GM18517 (cell line): ENCODE results near the gene SLC29A1.

Experiments used
- ATAC-seq: cut with Tn5 transposase; IDR thresholded peaks from one replicate; pipeline ENCODE4 v1.9.1; 2021; ENCODE audit warnings: mild to moderate bottlenecking, moderate library complexity; ENCODE audit not compliant: unreplicated experiment

SLC29A1 gene

DNA sequence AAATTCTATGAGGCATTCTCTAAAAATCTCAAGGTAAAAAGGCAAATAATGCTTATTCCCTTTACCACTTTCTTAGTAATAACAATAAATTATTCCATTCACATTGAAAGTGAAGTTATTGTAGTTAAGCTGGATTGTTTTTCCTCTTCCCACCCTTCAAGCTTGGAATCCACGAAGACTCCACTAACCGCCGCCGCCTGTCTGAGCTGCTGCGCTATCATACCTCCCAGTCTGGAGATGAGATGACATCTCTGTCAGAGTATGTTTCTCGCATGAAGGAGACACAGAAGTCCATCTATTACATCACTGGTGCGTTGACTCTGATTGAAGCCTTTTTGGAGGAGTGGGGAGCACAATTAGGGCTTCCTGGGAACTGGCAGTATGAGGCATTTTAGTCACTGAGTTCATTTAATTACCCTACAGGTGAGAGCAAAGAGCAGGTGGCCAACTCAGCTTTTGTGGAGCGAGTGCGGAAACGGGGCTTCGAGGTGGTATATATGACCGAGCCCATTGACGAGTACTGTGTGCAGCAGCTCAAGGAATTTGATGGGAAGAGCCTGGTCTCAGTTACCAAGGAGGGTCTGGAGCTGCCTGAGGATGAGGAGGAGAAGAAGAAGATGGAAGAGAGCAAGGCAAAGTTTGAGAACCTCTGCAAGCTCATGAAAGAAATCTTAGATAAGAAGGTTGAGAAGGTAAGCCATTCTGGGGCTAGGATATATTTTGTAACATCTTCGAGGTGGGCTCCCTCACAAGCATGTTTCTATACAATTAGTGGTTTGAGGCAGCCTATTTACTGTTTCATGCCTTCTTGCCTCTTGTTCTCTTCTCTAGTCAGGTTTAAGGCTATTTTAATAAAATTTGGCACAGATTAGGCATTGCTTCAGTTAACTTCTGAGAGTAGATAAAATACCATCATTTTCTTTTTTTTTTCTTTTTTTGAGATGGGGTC is 28.5 kb downstream of the SLC29A1 start:
- ATAC-seq = no peak

DNA sequence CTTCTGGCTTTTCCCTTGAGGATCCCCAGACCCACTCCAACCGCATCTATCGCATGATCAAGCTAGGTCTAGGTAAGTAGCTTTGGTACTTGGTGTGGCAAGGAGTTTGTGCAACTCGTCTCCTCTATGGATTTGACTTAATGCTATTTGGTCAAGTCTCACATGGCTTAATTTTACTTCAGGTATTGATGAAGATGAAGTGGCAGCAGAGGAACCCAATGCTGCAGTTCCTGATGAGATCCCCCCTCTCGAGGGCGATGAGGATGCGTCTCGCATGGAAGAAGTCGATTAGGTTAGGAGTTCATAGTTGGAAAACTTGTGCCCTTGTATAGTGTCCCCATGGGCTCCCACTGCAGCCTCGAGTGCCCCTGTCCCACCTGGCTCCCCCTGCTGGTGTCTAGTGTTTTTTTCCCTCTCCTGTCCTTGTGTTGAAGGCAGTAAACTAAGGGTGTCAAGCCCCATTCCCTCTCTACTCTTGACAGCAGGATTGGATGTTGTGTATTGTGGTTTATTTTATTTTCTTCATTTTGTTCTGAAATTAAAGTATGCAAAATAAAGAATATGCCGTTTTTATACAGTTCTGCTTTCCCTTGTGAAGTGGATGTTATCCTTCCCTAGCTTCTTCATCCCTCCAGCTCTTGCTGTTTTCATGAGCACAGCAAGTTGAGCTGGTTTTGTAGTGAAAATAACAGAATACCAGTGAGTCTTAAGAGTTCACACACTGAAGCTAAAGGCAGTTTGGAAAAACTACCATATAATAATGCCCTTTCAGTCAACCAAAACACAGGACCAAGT is 30.1 kb downstream of the SLC29A1 start:
- ATAC-seq = no peak

DNA sequence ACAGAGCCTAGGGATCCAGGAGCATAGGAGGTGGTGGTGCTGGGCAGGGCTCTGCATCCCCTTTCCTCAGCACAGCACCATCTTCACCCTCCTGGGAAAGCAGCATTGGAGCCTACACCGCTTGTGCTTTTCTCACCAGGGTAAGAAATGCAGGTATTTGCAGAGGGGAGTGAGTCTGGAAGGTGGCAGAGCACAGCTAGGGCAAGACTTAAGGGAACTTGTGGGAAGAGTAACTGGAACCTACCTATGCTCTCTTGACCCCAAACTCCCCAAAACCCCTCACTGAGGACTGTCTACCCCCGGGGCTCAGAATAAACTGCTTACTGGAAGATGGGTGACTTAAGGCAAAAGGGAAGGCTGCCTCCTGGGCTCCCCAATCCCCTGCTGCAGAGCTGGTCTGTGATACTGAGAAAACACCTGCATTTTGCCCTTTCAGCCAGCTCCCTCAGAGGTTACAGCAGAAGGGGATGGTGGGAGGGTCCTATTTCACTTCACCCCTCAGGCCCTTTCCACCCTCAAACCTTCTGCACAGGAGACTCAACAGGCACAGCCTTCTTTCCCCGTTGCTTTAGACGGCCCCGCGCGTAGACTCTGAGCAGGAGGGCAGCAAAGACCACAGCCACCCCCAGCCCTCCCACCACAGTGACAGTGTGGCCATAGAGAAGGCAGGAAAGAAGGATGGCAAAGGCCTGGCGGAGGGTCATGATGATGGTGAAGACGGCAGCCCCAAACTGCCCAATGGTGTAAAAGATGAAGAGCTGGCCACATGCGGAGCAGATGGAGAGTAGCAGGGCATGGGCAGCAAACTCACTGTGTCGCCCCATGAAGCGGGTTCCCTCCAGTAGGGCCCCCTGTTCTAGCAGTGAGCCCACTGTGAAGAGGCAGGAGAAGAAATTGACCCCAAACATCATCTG is 31.1 kb downstream of the SLC29A1 start:
- no peak for ATAC-seq

DNA sequence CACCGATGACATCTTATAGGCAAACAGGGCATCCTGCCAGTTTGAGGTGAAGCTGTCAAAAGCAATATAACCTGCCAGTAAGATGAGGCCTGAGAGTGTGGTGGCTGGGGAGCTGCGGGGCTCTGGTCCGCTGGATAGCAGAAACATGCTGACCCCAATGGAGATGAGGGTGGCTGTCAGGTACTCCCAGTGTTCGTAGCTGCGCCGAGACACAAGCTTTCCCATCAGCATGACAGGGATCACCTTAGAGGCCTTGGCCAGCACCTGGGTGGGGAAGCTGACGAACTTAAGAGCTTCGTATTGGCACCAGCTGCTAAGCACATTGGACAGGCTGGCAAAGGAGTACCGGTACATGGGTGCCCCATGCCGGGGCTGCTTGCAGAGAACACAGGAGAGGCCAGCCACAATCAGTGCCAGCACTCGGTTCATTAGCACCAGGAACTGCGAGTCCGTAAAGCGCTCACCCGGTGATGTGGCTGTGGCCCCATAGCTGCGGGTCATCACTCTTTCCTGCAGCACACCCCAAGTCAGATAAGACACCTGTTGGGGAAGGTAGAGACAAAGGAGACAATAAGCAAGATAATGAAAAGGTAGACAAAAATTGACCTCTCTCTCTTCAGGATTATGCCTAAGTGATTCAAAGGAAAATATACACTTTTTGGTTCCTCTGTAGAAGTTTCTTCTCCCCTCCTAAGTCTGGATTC is 31.9 kb downstream of the SLC29A1 start:
- no peak for ATAC-seq

DNA sequence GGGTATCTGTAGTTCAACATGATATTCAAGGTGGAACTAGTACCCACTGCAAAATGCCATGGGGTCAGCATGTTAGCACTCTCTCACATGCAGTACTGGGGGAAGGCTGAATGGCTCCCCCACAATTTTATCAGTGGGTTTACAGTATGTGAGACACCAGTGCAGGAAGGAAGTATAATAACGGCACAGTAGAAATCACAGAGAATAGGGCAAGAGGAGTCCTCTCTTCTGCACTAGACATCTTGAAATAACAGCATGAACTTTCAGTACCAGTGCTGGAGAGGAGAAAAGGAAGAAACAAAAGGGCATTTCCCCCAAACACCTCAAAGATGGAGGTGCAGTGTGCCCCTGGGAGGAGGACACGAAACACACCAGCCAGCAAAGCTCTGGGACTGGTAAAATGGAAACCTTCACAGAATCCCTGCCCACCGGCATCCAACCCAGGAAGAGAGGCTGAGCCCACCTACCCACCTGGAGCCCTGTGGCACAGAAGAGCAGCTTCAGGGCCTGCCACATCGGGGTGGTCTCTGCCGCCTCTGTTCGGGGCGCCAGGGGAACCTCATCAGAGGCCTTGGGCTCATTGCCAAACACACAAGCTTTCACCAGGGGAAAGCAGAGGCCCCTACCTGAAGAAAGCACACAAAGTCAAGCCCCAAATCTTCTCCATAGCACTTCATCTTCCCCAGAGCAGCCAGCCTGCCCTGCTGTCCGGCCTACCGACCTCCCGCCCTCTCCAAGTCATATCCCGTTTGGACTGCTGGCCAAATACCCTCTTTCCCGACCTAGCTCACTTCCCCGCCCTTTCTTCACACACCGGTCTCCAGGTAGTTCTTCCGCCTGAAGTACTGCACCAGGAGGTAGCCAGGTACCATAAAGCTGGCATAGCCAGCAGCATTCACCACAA is 32.7 kb downstream of the SLC29A1 start:
- no peak for ATAC-seq

DNA sequence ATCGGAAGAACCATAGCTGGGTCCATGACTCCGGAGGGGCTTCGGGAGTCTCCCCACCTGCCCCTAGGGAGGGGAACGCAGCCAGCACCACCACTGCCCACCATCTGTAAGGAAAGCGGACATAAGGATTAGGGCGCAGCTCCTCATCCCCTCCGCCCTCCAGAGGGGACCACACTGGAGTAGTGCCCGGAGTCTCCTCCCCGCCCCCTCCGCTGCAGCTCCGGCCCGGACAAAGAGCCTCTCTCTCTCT is 33.3 kb downstream of the SLC29A1 start:
- ATAC-seq = no peak

DNA sequence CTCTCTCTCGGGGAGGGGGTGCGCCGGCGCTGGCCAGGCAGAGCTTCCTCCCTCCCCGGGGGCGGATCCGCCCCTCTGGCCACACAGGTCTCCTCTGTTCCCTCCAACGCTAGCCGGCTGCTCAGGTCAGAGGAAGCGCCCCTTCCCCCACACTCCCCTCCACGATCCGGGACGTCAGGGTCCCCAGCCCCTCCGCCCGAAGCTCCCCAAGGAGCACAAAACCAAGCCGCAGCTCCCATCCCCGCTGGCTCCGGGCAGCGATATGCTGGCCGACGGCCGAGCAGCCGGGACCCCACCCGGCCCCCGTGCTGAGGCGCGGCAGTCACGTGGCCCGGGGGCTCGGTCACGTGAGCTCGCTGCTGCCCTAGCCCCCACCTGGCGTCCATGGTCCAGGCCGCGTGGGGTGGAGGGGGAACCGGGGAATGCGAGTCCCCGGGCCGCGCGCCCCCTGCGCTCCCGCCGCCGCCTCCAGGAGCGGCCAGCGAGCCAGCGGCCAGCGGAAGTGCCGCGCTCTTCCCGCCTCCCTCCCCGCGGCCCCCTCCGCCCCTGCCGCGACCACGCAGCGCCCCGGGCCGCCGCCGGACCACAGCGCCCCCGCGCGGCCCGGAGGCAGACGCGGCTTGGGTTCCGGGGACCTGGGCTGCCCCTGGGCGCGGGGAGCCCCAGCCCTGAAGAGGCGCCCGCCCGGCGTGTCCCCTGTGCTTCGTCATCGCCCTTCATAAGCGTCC is 33.8 kb downstream of the SLC29A1 start, which contains the start of gene SLC35B2:
SLC35B2 (minus strand) TSS at position 504 of the 728 bp plus-strand sequence; CDS start at position 386, 118 bp downstream.
- peak; percentile 29 for ATAC-seq

DNA sequence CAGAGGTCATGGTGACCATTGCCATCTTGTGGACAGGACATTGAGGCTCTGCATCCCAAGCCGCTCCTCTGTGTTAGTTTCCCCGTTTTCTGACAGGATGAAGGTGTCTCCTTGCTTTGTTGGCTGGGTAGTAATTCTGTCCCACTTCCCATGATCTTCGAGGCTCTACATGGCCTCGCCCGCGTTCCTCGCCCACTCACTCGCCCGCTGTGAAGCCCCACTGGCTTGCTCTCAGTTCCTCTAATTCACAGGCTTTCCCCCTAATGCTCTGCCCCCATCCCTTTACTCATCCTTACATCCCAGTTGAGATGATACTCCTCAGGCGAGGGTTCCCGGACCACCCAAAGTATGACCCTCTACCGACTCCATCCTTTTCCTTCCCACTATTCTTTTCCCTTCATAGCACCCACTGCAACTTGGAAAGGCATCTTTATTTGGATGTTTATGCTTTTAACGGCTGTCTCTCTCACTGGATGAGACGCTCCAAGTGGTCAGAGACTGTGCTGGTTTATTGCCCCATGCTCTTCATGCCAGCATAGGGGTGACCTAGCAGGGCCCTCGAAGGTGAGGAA is 34.4 kb downstream of the SLC29A1 start:
- peak; percentile 28 for ATAC-seq

DNA sequence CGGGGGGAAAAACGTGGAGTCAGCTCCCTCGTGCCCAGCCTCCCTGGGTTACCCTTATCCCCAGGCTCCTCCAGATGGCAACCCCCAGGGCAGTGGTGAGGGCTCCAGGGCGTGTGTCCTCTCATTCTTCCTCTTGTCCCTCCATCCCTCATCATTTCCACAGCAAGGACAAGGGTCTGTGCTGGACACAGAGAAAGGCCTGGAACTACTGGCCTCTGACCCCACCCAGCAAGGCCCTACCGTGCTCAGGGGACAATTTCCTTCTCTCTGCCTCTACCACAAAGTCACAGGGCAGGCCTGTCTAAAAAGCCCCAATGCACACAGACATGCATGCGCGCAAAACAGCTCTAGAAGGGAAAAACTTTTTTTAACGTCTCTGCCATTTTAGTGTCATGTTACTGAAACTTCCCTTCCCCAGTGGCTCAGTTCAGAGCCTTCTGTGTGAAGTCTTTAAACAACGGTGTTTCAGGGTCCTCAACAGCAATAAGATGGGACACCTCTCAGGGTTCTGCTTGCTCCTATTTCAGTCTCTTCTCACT is 35.0 kb downstream of the SLC29A1 start:
- ATAC-seq = no peak

DNA sequence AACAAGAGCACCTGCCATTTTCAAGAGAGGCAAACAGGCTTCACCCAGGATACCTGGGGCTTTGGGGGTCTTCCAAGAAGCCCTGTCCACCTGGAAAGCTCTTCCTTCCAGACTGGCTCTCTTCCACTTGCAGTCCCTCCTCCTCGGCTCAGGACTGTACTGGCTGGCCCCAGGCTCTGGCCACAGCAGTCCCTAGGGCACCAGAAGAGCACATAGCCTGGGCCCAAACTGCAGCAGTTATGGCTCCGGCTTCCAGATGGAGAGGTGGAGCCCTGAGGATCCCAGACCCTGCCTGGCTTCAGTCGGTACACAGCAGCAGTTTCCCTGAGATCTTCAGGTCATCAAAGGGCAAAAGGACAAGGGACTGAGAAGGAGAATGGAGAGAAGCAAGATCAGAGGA is 35.5 kb downstream of the SLC29A1 start:
- no peak for ATAC-seq

DNA sequence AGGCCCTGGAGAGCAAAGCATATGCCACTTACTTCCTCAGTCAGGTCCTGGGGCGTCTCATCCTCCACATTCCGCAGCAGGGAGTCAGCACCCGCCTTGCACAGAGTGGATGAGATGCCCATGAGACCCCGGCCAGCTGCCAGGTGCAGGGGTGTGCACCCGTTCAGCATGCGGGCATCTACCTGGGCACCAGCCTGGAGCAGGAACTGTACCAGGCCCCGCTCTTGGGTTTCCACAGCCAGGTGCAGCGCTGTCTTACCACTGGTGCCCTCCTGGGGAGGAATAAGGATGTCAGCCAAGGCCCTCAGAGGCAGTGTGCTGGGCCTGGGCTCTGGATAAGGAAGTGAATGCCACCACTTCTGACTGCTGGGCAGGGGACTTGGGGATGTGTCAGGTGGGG is 36.6 kb downstream of the SLC29A1 start:
- no peak for ATAC-seq

DNA sequence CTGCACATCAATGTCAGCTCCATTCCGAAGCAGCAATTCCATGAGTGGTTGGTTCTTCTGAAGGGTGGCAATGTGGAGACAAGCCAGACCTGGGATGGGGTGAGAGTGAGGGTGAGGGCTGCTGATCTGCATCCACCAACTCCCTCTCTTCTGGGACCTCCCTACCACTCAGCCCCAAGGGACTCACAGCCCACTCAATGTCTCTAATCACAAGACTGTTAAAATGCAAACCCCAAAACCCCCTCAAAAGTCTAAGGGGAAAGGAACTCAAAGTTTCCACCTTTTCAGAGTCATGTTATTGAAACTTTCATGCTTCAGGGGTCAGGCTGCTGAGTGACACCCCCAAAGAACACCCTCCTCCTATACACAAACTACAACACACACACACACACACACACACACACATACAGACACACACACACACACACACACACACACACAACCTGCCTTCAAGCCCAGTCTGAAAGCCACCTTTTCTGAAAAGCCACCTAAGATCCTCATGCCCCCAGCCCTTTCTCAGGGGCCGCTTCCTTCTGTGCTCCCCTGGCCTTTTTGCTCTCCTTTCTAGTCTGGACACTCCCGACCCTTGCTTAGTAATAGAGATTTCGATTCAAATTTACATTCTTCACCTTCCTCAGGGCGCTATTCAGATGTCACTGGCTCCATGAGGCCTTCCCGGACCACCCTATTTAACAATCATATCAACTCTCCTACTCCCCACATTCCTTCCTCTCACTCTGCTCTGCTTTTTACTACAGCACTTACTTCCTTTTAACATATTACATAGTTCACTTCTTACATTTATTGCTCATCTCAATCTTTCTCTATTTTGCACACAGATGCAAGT is 37.3 kb downstream of the SLC29A1 start:
- ATAC-seq = no peak

DNA sequence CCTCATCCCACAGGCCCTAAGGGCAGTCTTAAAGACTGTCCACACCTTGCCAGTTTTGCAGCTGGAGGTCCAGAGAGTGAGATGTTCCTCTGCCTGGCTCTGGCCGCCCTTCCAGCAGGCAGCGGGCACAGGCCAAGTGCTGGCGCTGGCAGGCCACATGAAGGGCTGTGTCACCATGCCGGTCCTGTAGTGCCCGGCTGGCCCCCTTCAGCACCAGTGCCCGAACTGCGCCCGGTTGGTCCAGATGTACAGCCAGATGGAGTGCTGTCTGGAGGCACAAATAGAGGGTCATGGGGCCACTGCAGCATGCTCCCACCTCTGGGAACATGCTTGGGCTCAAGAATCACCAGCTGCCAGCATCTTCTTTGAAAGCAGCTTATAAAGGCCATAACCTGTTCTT is 38.2 kb downstream of the SLC29A1 start:
- ATAC-seq = no peak

DNA sequence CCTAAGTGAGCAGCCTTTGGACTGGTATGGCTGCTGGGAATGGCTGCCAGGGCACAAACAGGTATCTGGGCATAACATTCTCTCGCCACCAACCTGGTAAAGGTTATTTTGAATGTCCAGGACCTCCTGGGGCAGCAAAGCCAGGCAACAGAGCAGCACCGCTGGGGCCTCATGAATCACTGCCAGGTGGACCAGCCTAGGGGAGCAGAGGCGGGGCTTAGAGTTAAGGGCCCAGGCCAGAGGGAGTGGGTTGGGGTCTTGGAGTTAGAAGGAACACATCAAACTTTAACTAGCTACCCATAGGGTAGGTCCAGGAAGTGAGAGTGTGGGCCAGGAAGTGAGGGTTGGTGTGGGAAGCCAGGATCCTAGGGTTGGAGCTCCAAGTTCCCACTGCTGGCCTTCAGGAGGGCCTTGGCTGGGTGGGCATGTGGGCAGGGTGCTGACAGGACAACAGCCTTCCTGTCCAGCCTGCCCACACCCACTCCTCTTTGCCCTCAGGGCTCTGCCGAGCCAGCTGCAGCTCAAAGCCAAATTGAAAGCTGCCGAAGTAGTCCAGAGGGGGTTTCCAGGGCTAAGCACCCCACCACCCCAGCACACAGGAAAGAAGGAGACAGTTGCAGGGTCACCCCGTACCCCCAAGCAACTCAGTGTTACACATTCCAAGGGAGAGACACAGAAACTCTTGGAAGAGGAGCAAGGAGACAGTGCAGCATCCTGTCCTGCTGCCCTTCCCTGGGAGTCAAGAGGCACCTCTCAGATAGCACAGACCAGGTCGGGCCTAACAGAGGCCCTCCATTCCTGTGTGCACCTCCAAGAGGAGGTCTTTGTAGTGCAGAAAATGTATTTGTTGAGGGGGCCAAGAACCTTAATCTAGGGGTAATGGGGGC is 39.3 kb downstream of the SLC29A1 start:
- ATAC-seq = no peak

DNA sequence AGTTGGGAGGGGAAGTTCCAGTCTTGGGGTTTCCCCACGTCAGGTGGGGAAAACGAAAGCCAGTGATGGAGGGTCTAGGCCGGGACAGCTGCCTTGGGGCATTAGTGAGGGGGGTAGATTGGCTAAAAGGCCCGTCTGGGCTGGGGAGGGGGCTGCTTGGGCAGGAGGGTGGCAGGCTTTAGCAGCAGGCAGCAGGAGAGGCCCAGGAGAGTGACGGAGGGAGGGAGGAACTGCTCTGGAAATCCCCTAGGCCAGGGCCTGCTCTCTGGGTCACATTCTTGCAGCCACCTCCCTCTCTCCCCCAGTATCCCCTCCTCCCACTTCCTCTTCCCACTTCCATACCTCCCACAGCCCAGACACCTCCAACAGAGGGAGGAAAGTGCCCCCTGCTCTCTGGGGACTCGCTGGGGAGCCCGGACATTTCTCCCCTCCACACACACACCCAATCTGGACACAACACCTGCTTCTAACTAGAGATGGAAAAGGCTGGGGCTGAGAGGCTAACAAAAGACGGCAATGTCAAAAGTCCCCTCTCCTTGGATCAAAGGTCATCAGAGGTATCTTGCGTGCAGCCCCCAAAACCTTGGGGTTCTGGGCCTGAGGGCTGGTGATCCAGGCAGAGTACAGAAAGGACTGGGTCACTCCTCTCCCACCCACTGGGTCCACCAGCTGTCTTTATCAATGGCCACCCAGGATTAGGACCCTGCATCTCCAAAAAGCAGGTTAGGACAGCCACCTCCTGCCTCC is 40.1 kb downstream of the SLC29A1 start:
- ATAC-seq = no peak
